GDM1 (cell line): ENCODE data around the gene SLC2A10.

ENCODE experiments used
- DNase-seq: peaks from one replicate; lab custom pipeline; 2025; lab: John Stamatoyannopoulos, UW

The SLC2A10 gene

GRCh38 chr20:46770330-46771194 lies 61.1 kb downstream of the SLC2A10 start:
- DNase-seq: no peak

- DNase-seq: no peak
Measured at GRCh38 chr20:46771195-46771588, 61.7 kb downstream of the SLC2A10 start.

GRCh38 chr20:46772901-46773300 lies 63.5 kb downstream of the SLC2A10 start:
- no peak for DNase-seq

GRCh38 chr20:46773680-46774079 lies 64.2 kb downstream of the SLC2A10 start:
- DNase-seq: no peak

- DNase-seq: no peak
Measured at GRCh38 chr20:46774236-46774635, 64.8 kb downstream of the SLC2A10 start.

- DNase-seq: no peak
Measured at GRCh38 chr20:46774943-46775560, 65.6 kb downstream of the SLC2A10 start.

GRCh38 chr20:46775806-46776205 lies 66.4 kb downstream of the SLC2A10 start:
- no peak for DNase-seq

GRCh38 chr20:46777331-46777730 lies 67.9 kb downstream of the SLC2A10 start:
- no peak for DNase-seq

- DNase-seq: no peak
Measured at GRCh38 chr20:46779831-46780230, 70.4 kb downstream of the SLC2A10 start.

- DNase-seq: no peak
Measured at GRCh38 chr20:46784436-46785127, 75.1 kb downstream of the SLC2A10 start.
